ENCODE results near the gene ARPC4. TPM values are rescaled to one million over a fixed set of nuclear protein-coding genes. Genes with fewer than 3 reads are reported as not detected.
"Not testable (repeated sequence)": the region's sequence is repeated elsewhere in the genome, so short reads cannot be mapped to it uniquely, and the experiment has no call there.

Gene ARPC4
- total RNA-seq, 1 experiment from 2014 or later: 152 TPM

DNA sequence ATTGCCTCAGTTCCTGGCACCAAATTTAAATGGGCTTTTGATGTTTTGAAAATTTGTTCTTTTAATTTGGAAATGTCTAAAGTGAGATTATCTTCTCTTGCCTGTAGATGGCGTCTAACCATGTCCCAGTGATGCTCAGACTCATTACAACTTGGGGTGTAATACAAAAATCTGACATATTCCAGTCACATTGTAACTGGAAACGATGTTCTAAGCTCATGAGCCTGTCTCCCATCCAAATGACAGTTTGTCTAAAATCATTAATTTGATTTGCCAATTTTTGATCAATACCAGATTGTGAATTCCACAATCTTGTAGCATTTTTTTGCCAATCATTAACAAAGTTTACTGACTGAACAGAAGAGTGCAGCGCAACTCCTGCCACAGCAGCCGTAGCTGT lies 56.0 kb downstream of the ARPC4 start:
- POLR2A ChIA-PET (ENCODE audit: low non-redundant PET); H3K4me3 ChIP-seq (ENCODE audit: low read depth, low read length, poor library complexity, severe bottlenecking): not testable (repeated sequence)
- peak; percentile 34 for DNase-seq (ENCODE audit: low spot score)

DNA sequence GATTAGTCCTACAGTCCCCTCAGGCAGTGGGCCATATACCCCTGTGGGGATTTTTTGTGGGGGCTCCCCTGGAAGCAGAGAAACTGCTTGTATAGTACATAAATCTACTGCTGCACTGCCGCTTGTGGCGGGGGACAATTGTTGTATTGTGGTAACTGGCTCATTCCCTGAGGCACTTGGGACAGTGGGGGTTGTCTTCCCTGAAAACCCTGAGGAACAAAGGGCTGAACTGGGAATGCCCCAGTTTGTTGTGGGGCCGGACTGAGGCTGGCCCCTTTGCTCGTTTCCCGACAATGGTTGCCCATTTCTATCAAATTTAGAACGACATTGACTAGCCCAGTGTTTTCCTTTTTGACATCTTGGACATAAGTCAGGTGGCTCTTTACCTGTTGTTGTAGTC lies 58.5 kb downstream of the ARPC4 start:
- CTCF ChIA-PET; BruUV-seq (replicated peaks); POLR2A ChIA-PET (ENCODE audit: low non-redundant PET); intact Hi-C loops (cut with micrococcal nuclease; ENCODE audit: unreplicated experiment); H3K4me1 ChIP-seq (ENCODE audit: insufficient read depth, low read length, poor library complexity, severe bottlenecking); H3K36me3 ChIP-seq (ENCODE audit: insufficient read depth, low read length, poor library complexity, severe bottlenecking); H3K27me3 ChIP-seq (replicated peaks; ENCODE audit: insufficient read depth, low read depth, low read length, poor library complexity); H3K27ac ChIP-seq (ENCODE audit: low read depth, low read length, poor library complexity, severe bottlenecking); H3K9me3 ChIP-seq (ENCODE audit: low read depth, low read length, poor library complexity, severe bottlenecking); DNase-seq (ENCODE audit: low spot score); H3K4me3 ChIP-seq (ENCODE audit: low read depth, low read length, poor library complexity, severe bottlenecking): not testable (repeated sequence)

More for the DNA sequence above, 56.0 kb downstream of the ARPC4 start:
- BruUV-seq (replicated peaks); intact Hi-C loops (cut with micrococcal nuclease; ENCODE audit: unreplicated experiment); H3K9me3 ChIP-seq (ENCODE audit: low read depth, low read length, poor library complexity, severe bottlenecking); H3K4me1 ChIP-seq (ENCODE audit: insufficient read depth, low read length, poor library complexity, severe bottlenecking); H3K27ac ChIP-seq (ENCODE audit: low read depth, low read length, poor library complexity, severe bottlenecking); H3K36me3 ChIP-seq (ENCODE audit: insufficient read depth, low read length, poor library complexity, severe bottlenecking); H3K27me3 ChIP-seq (replicated peaks; ENCODE audit: insufficient read depth, low read depth, low read length, poor library complexity); CTCF ChIA-PET: not testable (repeated sequence)
- TF ChIP-seq, protein P1, sequence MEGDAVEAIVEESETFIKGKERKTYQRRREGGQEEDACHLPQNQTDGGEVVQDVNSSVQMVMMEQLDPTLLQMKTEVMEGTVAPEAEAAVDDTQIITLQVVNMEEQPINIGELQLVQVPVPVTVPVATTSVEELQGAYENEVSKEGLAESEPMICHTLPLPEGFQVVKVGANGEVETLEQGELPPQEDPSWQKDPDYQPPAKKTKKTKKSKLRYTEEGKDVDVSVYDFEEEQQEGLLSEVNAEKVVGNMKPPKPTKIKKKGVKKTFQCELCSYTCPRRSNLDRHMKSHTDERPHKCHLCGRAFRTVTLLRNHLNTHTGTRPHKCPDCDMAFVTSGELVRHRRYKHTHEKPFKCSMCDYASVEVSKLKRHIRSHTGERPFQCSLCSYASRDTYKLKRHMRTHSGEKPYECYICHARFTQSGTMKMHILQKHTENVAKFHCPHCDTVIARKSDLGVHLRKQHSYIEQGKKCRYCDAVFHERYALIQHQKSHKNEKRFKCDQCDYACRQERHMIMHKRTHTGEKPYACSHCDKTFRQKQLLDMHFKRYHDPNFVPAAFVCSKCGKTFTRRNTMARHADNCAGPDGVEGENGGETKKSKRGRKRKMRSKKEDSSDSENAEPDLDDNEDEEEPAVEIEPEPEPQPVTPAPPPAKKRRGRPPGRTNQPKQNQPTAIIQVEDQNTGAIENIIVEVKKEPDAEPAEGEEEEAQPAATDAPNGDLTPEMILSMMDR (conservative IDR thresholded peaks at IDR 0.05; ENCODE audit: low read depth, low read length): peak; percentile 53

DNA sequence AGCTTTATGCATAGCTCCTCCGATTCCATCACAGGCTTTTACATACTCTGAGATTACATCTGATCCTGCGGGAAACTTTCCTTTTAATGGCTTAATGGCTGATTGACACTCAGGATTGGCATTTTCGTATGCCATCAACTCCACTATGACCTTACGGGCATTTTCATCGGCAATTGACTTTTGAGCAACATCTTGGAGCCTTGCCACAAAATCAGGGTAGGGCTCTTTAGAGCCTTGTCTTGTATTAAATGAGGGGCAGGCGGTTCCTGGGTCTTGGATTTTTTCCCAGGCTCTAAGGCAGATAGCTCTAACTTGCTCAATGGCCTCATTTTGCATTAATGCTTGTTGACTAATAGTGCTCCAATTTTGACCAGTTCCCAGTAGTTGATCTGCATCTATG lies 59.0 kb downstream of the ARPC4 start:
- BruUV-seq (replicated peaks); CTCF ChIA-PET; H3K4me1 ChIP-seq (ENCODE audit: insufficient read depth, low read length, poor library complexity, severe bottlenecking); H3K36me3 ChIP-seq (ENCODE audit: insufficient read depth, low read length, poor library complexity, severe bottlenecking); POLR2A ChIA-PET (ENCODE audit: low non-redundant PET); H3K9me3 ChIP-seq (ENCODE audit: low read depth, low read length, poor library complexity, severe bottlenecking); DNase-seq (ENCODE audit: low spot score); intact Hi-C loops (cut with micrococcal nuclease; ENCODE audit: unreplicated experiment); H3K27ac ChIP-seq (ENCODE audit: low read depth, low read length, poor library complexity, severe bottlenecking); H3K4me3 ChIP-seq (ENCODE audit: low read depth, low read length, poor library complexity, severe bottlenecking); H3K27me3 ChIP-seq (replicated peaks; ENCODE audit: insufficient read depth, low read depth, low read length, poor library complexity): not testable (repeated sequence)

DNA sequence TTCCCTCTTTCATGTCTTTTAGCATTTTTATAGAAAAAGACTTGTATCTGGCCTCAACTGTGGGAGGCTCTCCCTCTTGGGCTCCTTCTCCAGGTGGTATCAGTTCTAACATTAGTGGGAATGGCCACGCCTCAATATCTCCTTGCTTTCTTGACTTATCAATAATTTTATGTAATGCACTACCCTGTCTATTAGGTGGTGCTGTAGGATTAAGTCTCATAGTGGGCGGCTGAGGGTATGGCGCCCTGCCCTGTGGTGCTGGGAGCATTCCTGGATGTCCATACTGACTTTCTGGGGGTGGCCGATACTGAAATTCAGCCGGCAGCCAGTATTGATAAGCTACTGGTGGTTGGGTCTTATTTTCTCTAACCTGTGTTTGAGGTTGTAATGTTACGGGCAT lies 59.6 kb downstream of the ARPC4 start:
- no TSS peak for BruUV-seq (replicated peaks)
- Histone ChIP-seq H3K36me3 (ENCODE audit: insufficient read depth, low read length, poor library complexity, severe bottlenecking) (no peaks in the 10 kb centered on the region), H3K4me1 (ENCODE audit: insufficient read depth, low read length, poor library complexity, severe bottlenecking) (no peaks in the 10 kb centered on the region), H3K4me3 (ENCODE audit: low read depth, low read length, poor library complexity, severe bottlenecking) (no peak overlapping the region), H3K27me3 (replicated peaks; ENCODE audit: insufficient read depth, low read depth, low read length, poor library complexity) (no peaks in the 10 kb centered on the region), H3K27ac (ENCODE audit: low read depth, low read length, poor library complexity, severe bottlenecking) (no peak overlapping the region), H3K9me3 (ENCODE audit: low read depth, low read length, poor library complexity, severe bottlenecking) (no peaks in the 10 kb centered on the region)
- intact Hi-C loops (cut with micrococcal nuclease; ENCODE audit: unreplicated experiment): no loop called here
- ChIA-PET CTCF (no interaction called here), POLR2A (ENCODE audit: low non-redundant PET) (no interaction called here)
- TF ChIP-seq, protein P1 (conservative IDR thresholded peaks at IDR 0.05; ENCODE audit: low read depth, low read length): no peak
- no peak for TF ChIP-seq EZH2 (IDR thresholded peaks at IDR 0.05; ENCODE audit: borderline replicate concordance, low read depth, low read length, poor library complexity, severe bottlenecking)
- no peak for DNase-seq (ENCODE audit: low spot score)

DNA sequence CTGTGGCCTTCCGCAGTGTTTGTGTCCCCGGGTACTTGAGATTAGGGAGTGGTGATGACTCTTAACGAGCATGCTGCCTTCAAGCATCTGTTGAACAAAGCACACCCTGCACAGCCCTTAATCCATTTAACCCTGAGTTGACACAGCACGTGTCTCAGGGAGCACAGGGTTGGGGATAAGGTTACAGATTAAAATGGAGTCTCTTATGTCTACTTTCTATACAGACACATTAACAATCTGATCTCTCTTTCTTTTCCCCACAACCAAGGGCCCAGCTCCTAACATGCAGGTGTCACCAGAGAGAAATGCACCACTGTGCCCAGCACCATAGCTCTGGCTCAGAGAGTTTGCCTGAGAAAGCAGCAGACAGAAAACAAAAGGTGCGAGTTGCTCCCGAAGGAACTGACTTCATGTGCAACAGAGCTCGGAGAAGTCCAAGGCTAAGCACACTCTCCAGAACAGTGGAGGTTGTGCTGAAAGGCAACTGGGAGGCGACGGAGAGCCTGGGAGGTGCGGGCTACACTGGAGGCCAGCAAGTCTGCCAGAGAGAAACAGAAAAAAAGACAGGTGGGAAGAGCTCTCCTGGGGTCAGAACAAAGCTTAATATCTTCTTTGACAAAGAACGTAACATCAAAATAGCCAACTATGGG lies 61.5 kb downstream of the ARPC4 start:
- H3K9me3 ChIP-seq (ENCODE audit: low read depth, low read length, poor library complexity, severe bottlenecking); H3K4me1 ChIP-seq (ENCODE audit: insufficient read depth, low read length, poor library complexity, severe bottlenecking); H3K4me3 ChIP-seq (ENCODE audit: low read depth, low read length, poor library complexity, severe bottlenecking); BruUV-seq (replicated peaks); CTCF ChIA-PET; H3K27me3 ChIP-seq (replicated peaks; ENCODE audit: insufficient read depth, low read depth, low read length, poor library complexity); H3K36me3 ChIP-seq (ENCODE audit: insufficient read depth, low read length, poor library complexity, severe bottlenecking); intact Hi-C loops (cut with micrococcal nuclease; ENCODE audit: unreplicated experiment); H3K27ac ChIP-seq (ENCODE audit: low read depth, low read length, poor library complexity, severe bottlenecking); POLR2A ChIA-PET (ENCODE audit: low non-redundant PET); DNase-seq (ENCODE audit: low spot score): not testable (repeated sequence)

Data from A673 (cell line).